ENCODE data around the gene ANKRD11.

DNA sequence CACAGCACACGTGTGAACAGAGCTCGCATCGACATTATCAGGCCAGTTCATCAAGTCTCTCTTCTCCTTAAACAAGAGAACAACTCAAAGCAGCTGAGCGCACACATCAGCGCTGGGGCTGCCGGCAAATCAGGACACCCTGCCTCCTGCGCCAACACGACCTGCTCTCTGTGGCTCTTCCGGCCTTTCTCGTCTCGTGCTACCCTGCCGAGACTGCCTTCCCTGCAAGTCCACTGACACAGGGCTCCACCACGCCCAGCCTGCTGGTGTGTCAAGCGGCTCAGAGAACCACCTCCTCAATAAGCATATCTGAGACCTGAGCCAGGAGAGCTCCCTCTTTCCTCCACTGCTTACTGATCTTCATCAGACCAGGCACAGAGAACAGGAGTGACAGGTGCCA is 176.0 kb downstream of the ANKRD11 start:
- TF ChIP-seq, protein P1, sequence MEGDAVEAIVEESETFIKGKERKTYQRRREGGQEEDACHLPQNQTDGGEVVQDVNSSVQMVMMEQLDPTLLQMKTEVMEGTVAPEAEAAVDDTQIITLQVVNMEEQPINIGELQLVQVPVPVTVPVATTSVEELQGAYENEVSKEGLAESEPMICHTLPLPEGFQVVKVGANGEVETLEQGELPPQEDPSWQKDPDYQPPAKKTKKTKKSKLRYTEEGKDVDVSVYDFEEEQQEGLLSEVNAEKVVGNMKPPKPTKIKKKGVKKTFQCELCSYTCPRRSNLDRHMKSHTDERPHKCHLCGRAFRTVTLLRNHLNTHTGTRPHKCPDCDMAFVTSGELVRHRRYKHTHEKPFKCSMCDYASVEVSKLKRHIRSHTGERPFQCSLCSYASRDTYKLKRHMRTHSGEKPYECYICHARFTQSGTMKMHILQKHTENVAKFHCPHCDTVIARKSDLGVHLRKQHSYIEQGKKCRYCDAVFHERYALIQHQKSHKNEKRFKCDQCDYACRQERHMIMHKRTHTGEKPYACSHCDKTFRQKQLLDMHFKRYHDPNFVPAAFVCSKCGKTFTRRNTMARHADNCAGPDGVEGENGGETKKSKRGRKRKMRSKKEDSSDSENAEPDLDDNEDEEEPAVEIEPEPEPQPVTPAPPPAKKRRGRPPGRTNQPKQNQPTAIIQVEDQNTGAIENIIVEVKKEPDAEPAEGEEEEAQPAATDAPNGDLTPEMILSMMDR (IDR thresholded peaks at IDR 0.05): no peak
- TF ChIP-seq EP300 (IDR thresholded peaks at IDR 0.05) (no peak), POLR2A (IDR thresholded peaks at IDR 0.05) (no peak)
